Esophagus muscularis mucosa (tissue), 4 donors: ENCODE data around the gene SLC22A13. TPM values are rescaled to one million over a fixed set of nuclear protein-coding genes. Genes with fewer than 3 reads are reported as not detected.

Experiments used
- DNase-seq: peaks from one replicate; pipeline ENCODE4 v3.0.0-alpha.2; 2017; ENCODE audit errors: extremely low spot score
- H3K27ac ChIP-seq, 4 donors: fragments of 200-600 bp; sonication (generic); replicated peaks in 1 of 4; 1 replicate in 3 of 4; 2 replicates in 1 of 4; pipeline ENCODE4 v1.5.1; 2016 to 2019; ENCODE audit warnings: mild to moderate bottlenecking in 1 of 4
- H3K27me3 ChIP-seq, 4 donors: fragments of 200-600 bp; sonication (generic); one replicate each; pipeline versions ENCODE4 v1.5.1 to v1.6.0; 2016 to 2019
- H3K36me3 ChIP-seq, 4 donors: fragments of 200-600 bp; sonication (generic); one replicate each; pipeline ENCODE4 v1.5.1; 2016 to 2019
- H3K4me1 ChIP-seq, 4 donors: fragments of 200-600 bp; sonication (generic); one replicate each; pipeline ENCODE4 v1.5.1; 2016 to 2019
- H3K4me3 ChIP-seq, 4 donors: fragments of 200-600 bp; sonication (generic); 1 replicate in 2 of 4; 2 replicates in 2 of 4; pipeline ENCODE4 v1.5.1; 2016 to 2019; ENCODE audit warnings: mild to moderate bottlenecking in 4 of 4, moderate library complexity in 1 of 4
- H3K9me3 ChIP-seq, 4 donors: fragments of 200-600 bp; sonication (generic); 1 replicate in 3 of 4; 2 replicates in 1 of 4; pipeline ENCODE4 v1.5.1; 2016 to 2019
- EP300 ChIP-seq: sonication (generic); formaldehyde crosslinking; IDR thresholded peaks from one replicate; pipeline ENCODE4 v1.6.1; 2017; ENCODE audit warnings: antibody characterized with exemption
- POLR2A ChIP-seq: fragments of 450-650 bp; IDR thresholded peaks from one replicate; pipeline ENCODE4 v1.6.1; 2017; ENCODE audit warnings: antibody characterized with exemption, moderate library complexity, mild to moderate bottlenecking, low read depth
- POLR2AphosphoS5 ChIP-seq, 2 donors: sonication (generic); formaldehyde crosslinking; IDR thresholded peaks; one replicate each; pipeline ENCODE4 v1.6.1; 2017; ENCODE audit warnings: antibody characterized with exemption in 2 of 2
- WGBS: methylation state at CpG from one replicate; pipeline ENCODE4 v1.1.5; 2018; 5-methylcytosine and 5-hydroxymethylcytosine counted together
- intact Hi-C: fragments of 100-400 bp; cut with DNase I; formaldehyde crosslinking; loops from one replicate; pipeline ENCODE4 v1.15.1; 2023
- total RNA-seq, 4 donors: library from RNA; depleted of rRNA; stranded (reverse); fragments of >200 nt; gene quantifications; one replicate each; pipeline versions ENCODE4 v1.1.0 to v1.2.1, GENCODE V29; 2016
- TF ChIP-seq, protein P1 (sequence below), 3 experiments: fragments of 200-600 bp in 2 of 3; fragments of 450-650 bp in 1 of 3; sonication (generic) in 2 of 3; IDR thresholded peaks; one replicate each; pipeline ENCODE4 v1.5.1; 2017 to 2019; ENCODE audit warnings: antibody characterized with exemption in 3 of 3, mild to moderate bottlenecking in 2 of 3, moderate library complexity in 1 of 3

SLC22A13 gene
- total RNA-seq, 4 donors from 2014 or later = 0.17 to 0.29 TPM; not detected in 2

- Histone ChIP-seq H3K36me3 (peaks cover 8 to 56% (median 38%) of the 10 kb centered on the region in 4 donors), H3K27me3 (no peaks in the 10 kb centered on the region), H3K4me1 (no peaks in the 10 kb centered on the region), H3K9me3 (no peaks in the 10 kb centered on the region), H3K4me3 (no peak overlapping the region), H3K27ac (no peak overlapping the region)
- intact Hi-C loops = no loop called here
- no peak for DNase-seq
- TF ChIP-seq, protein P1, sequence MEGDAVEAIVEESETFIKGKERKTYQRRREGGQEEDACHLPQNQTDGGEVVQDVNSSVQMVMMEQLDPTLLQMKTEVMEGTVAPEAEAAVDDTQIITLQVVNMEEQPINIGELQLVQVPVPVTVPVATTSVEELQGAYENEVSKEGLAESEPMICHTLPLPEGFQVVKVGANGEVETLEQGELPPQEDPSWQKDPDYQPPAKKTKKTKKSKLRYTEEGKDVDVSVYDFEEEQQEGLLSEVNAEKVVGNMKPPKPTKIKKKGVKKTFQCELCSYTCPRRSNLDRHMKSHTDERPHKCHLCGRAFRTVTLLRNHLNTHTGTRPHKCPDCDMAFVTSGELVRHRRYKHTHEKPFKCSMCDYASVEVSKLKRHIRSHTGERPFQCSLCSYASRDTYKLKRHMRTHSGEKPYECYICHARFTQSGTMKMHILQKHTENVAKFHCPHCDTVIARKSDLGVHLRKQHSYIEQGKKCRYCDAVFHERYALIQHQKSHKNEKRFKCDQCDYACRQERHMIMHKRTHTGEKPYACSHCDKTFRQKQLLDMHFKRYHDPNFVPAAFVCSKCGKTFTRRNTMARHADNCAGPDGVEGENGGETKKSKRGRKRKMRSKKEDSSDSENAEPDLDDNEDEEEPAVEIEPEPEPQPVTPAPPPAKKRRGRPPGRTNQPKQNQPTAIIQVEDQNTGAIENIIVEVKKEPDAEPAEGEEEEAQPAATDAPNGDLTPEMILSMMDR (IDR thresholded peaks at IDR 0.05) = no peak
- TF ChIP-seq POLR2A = no peak
- TF ChIP-seq POLR2AphosphoS5 (IDR thresholded peaks at IDR 0.05) = no peak
- no peak for TF ChIP-seq EP300
- WGBS = 94% methylated on average over 4 of the region's 4 CpGs
These were observed 41.3 kb upstream of the SLC22A13 start for GRCh38 chr3:38224357-38224756.

DNA sequence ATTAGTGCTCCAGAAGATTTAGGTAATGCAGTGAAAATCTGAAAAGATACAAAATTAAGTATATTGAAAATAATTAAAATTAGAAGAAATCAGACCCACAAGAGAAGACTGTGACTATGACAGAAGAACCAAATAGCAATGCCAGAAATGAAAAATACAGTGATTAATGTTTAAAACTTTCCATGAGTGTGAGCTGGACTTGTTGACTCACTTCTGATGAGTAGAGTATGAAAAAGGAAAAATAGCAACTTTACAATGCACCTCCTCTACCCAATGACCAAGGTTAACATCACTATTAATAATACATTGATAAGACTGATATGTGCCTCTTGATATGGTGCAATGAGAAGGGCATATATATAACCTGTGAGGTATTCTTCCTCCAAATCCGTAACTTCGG lies 39.3 kb upstream of the SLC22A13 start:
- 94% methylated on average over 2 of the region's 2 CpGs for WGBS
- intact Hi-C loops = no loop called here
- H3K4me3 ChIP-seq = no peak overlapping the region
- H3K36me3 ChIP-seq = peaks cover 8 to 71% (median 47%) of the 10 kb centered on the region in 4 donors
- H3K27me3 ChIP-seq = no peaks in the 10 kb centered on the region
- H3K27ac ChIP-seq = no peak overlapping the region
- no peaks in the 10 kb centered on the region for H3K4me1 ChIP-seq
- TF ChIP-seq POLR2A = no peak
- TF ChIP-seq POLR2AphosphoS5 (IDR thresholded peaks at IDR 0.05) = no peak
- TF ChIP-seq, protein P1 (IDR thresholded peaks at IDR 0.05) = no peak
- no peak for TF ChIP-seq EP300
- no peak for DNase-seq
- H3K9me3 ChIP-seq = no peaks in the 10 kb centered on the region

DNA sequence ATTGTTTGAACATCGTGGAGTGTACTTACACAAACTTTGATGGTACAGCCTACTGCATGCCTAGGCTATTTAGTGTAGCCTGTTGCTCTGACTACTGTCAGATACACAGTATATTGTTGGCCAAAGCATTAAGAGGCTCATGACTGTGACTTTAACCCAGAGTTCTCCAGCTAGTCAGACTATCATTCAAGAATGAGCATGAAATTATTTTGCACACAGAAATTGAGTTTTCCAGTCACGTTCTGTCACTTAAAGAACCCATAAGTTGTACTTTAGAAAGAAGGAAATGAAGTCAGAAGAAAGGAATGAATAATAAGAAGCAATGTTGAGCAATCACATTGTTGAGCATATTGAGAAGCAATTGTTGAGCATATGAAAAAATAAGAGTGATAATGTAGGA lies 37.6 kb upstream of the SLC22A13 start:
- 82% methylated on average over 2 of the region's 2 CpGs for WGBS
- Histone ChIP-seq H3K27me3 (no peaks in the 10 kb centered on the region), H3K27ac (no peak overlapping the region), H3K9me3 (no peaks in the 10 kb centered on the region), H3K4me3 (no peak overlapping the region), H3K36me3 (peaks cover 8 to 73% (median 48%) of the 10 kb centered on the region in 4 donors), H3K4me1 (no peaks in the 10 kb centered on the region)
- DNase-seq = no peak
- intact Hi-C loops = no loop called here
- TF ChIP-seq POLR2A (no peak), EP300 (no peak)

DNA sequence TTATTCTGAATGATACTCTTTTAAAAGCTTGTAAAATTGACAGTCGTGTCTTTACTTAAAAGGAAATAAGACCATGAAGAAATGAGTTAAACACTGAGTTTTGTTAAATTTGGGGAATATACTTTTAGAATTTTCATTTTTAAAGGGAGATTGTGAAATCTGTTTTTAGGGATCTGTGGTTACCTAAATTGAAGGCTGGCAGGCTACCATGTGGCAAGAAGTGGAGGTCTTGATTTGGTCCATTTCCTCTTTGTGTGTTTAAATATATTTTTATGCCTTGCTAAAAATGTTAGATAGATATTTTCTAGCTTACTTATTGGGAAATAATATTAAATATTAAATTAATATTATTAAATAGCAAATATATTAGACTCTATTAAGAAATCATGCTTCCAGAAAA lies 36.6 kb upstream of the SLC22A13 start:
- no peaks in the 10 kb centered on the region for H3K4me1 ChIP-seq
- intact Hi-C loops = no loop called here

DNA sequence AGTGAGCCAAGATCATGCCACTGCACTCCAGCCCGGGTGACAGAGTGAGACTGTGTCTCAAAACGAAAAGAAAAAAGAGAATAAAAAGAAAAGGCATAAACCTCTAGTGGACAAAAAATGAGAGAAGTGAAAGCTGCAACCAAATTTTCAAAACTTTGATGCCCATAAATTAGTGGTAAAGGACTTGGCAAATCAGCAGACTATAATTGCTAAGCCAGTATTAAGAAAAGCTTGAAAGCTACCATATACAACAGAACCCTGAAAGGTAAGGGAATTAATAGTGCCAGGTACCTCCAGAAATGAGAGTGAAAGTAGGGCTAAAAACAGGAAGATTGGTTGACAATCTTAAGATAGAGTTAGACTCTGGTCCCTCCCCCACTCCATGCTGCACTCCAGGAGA lies 32.9 kb upstream of the SLC22A13 start:
- Histone ChIP-seq H3K27ac (no peak overlapping the region), H3K9me3 (peaks cover 0 to 2% (median 0%) of the 10 kb centered on the region in 4 donors), H3K36me3 (peaks cover 8 to 61% (median 38%) of the 10 kb centered on the region in 4 donors), H3K27me3 (no peaks in the 10 kb centered on the region), H3K4me3 (no peak overlapping the region), H3K4me1 (no peaks in the 10 kb centered on the region)
- intact Hi-C loops = no loop called here
- no peak for DNase-seq
- TF ChIP-seq, protein P1 (IDR thresholded peaks at IDR 0.05) = no peak
- TF ChIP-seq EP300 (no peak), POLR2A (no peak), POLR2AphosphoS5 (IDR thresholded peaks at IDR 0.05) (no peak)
- WGBS = 77% methylated on average over 2 of the region's 2 CpGs

More for the DNA sequence above, 36.6 kb upstream of the SLC22A13 start:
- H3K27ac ChIP-seq = no peak overlapping the region
- H3K4me3 ChIP-seq = no peak overlapping the region
- H3K36me3 ChIP-seq = peaks cover 0 to 72% (median 39%) of the 10 kb centered on the region in 4 donors
- H3K9me3 ChIP-seq = no peaks in the 10 kb centered on the region
- 93% methylated on average over 1 of the region's 1 CpG for WGBS
- H3K27me3 ChIP-seq = no peaks in the 10 kb centered on the region
- no peak for DNase-seq
- no peak for TF ChIP-seq EP300
- TF ChIP-seq POLR2AphosphoS5 (IDR thresholded peaks at IDR 0.05) = no peak
- TF ChIP-seq, protein P1 (IDR thresholded peaks at IDR 0.05) = no peak
- TF ChIP-seq POLR2A = no peak
